Measurements from ENCODE around the gene TCF12. TPM values are rescaled to one million over a fixed set of nuclear protein-coding genes. Genes with fewer than 3 reads are reported as not detected.

TCF12 gene
- total and polyA plus RNA-seq, 2 donors (not counting 3 experiments of a cell fraction or from before 2014, with no cell fraction given) = 72.1 to 133 TPM

DNA sequence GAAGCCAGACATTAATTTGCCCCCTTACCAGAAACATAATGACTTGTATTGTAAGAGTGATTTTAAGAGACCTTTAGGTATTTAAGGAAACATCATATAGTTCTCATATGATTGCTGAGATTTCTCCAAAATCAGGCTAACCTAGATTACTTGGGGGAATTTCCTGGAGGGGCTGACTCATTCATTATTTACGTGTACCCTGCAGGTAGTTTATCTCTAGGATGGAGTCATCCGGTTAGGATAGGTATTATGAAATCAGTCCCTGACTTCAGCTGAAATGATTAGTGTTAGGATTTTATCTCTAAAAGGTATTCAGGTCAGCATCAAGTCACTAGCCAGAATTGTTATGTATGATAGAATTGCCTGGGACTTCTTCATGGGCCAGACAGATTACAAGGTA, 97.5 kb downstream of the TCF12 start:
- H3K9me1 ChIP-seq (replicated peaks; ENCODE audit: control insufficient read depth, extremely low read depth, insufficient read depth, low read length) = no peaks in the 10 kb centered on the region
- no peaks in the 10 kb centered on the region for H3K36me3 ChIP-seq (ENCODE audit: control insufficient read depth in 2 of 2, extremely low read depth in 1 of 2, insufficient read depth in 2 of 2, low read length in 2 of 2)
- no peak overlapping the region for H2AFZ ChIP-seq (ENCODE audit: low read depth, low read length)
- intact Hi-C loops (cut with micrococcal nuclease) (loop anchor here (2.0 to 10.0 kb wide), 4 partner anchors 123 to 521 kb away; no protein-coding TSS in a partner anchor), dilution Hi-C loops (cut with MboI; ENCODE audit: extremely low pct_ligation_motif_present, low sequenced_read_pairs) (no loop called here)
- DNase-seq (ENCODE audit: low read depth, low spot score) = no peak
- H3K27me3 ChIP-seq (ENCODE audit: control insufficient read depth in 2 of 2, insufficient read depth in 2 of 2, low read length in 2 of 2) = no peaks in the 10 kb centered on the region
- peaks cover 9% of the 10 kb centered on the region for H4K20me1 ChIP-seq (replicated peaks; ENCODE audit: control insufficient read depth, extremely low read depth, insufficient read depth, low read length)
- H3K4me3 ChIP-seq (replicated peaks in 1 of 3; ENCODE audit: insufficient read depth in 1 of 3, low read depth in 1 of 3, low read length in 3 of 3) = no peak overlapping the region
- FAIRE-seq = peak; percentile 21
- TF ChIP-seq EZH2 (IDR thresholded peaks at IDR 0.05; ENCODE audit: borderline replicate concordance, low read depth, low read length, severe bottlenecking) (no peak), MYC (IDR thresholded peaks at IDR 0.05; ENCODE audit: low read depth, low read length) (no peak), POLR2A (IDR thresholded peaks at IDR 0.05; ENCODE audit: low read depth, low read length) (no peak), POLR2AphosphoS5 (IDR thresholded peaks at IDR 0.05; ENCODE audit: insufficient read depth, low read depth, low read length) (no peak), FOS (IDR thresholded peaks at IDR 0.05; ENCODE audit: borderline replicate concordance, insufficient read depth, low read length) (no peak), MAX (IDR thresholded peaks at IDR 0.05; ENCODE audit: insufficient read depth, insufficient read length) (no peak)
- TF ChIP-seq, protein P1, sequence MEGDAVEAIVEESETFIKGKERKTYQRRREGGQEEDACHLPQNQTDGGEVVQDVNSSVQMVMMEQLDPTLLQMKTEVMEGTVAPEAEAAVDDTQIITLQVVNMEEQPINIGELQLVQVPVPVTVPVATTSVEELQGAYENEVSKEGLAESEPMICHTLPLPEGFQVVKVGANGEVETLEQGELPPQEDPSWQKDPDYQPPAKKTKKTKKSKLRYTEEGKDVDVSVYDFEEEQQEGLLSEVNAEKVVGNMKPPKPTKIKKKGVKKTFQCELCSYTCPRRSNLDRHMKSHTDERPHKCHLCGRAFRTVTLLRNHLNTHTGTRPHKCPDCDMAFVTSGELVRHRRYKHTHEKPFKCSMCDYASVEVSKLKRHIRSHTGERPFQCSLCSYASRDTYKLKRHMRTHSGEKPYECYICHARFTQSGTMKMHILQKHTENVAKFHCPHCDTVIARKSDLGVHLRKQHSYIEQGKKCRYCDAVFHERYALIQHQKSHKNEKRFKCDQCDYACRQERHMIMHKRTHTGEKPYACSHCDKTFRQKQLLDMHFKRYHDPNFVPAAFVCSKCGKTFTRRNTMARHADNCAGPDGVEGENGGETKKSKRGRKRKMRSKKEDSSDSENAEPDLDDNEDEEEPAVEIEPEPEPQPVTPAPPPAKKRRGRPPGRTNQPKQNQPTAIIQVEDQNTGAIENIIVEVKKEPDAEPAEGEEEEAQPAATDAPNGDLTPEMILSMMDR (IDR thresholded peaks at IDR 0.05; ENCODE audit: extremely low read depth in 1 of 2, insufficient read depth in 1 of 2, low read depth in 1 of 2, low read length in 2 of 2) = no peak
- ChIA-PET POLR2A (no interaction called here), CTCF (no interaction called here)
- no peaks in the 10 kb centered on the region for H3K9me3 ChIP-seq (replicated peaks; ENCODE audit: control insufficient read depth, insufficient read depth, low read length)
- no peak overlapping the region for H3K27ac ChIP-seq (ENCODE audit: insufficient read depth, low read depth, low read length)
- no peak overlapping the region for H3K4me2 ChIP-seq (ENCODE audit: insufficient read depth, low read length)
- H3K79me2 ChIP-seq (ENCODE audit: control insufficient read depth, insufficient read depth, low read length) = peaks cover 87% of the 10 kb centered on the region
- H3K4me1 ChIP-seq (ENCODE audit: control insufficient read depth, extremely low read depth, insufficient read depth, low read length) = peaks cover 13% of the 10 kb centered on the region
- no TSS peak for BruUV-seq (replicated peaks)
- no peak overlapping the region for H3K9ac ChIP-seq (replicated peaks; ENCODE audit: extremely low read depth, insufficient read depth, low read length)
